Stimulated activated CD8-positive, alpha-beta memory T cell treated with anti-CD3 and anti-CD28 coated beads, Interleukin-7, amount 100 ng/mL, for 24 hours (primary cell): ENCODE measurements around the gene NRXN3.

ENCODE experiments used
- DNase-seq: peaks from one replicate; pipeline ENCODE4 v3.0.0-alpha.2; 2020; ENCODE audit warnings: low read depth

The NRXN3 gene

GRCh38 chr14:79822034-79822433 is 1651.9 kb downstream of the NRXN3 start:
- no peak for DNase-seq

GRCh38 chr14:79825046-79825521 is 1654.9 kb downstream of the NRXN3 start:
- DNase-seq = no peak

GRCh38 chr14:79826362-79826761 is 1656.2 kb downstream of the NRXN3 start:
- no peak for DNase-seq

- DNase-seq = no peak
Measured at GRCh38 chr14:79829405-79830166, 1659.4 kb downstream of the NRXN3 start.

- no peak for DNase-seq
Measured at GRCh38 chr14:79831195-79831892, 1661.2 kb downstream of the NRXN3 start.

GRCh38 chr14:79833781-79834180 is 1663.6 kb downstream of the NRXN3 start:
- DNase-seq = no peak

- no peak for DNase-seq
Measured at GRCh38 chr14:79834868-79835267, 1664.7 kb downstream of the NRXN3 start.

GRCh38 chr14:79836577-79836976 is 1666.4 kb downstream of the NRXN3 start:
- no peak for DNase-seq

- no peak for DNase-seq
Measured at GRCh38 chr14:79837699-79838098, 1667.5 kb downstream of the NRXN3 start.

GRCh38 chr14:79840103-79840502 is 1669.9 kb downstream of the NRXN3 start:
- DNase-seq = no peak

GRCh38 chr14:79840831-79841230 is 1670.7 kb downstream of the NRXN3 start:
- DNase-seq = no peak

- no peak for DNase-seq
Measured at GRCh38 chr14:79841433-79841832, 1671.3 kb downstream of the NRXN3 start.

GRCh38 chr14:79842270-79842669 is 1672.1 kb downstream of the NRXN3 start:
- no peak for DNase-seq

- DNase-seq = no peak
Measured at GRCh38 chr14:79852950-79853744, 1683.0 kb downstream of the NRXN3 start.

- DNase-seq = no peak
Measured at GRCh38 chr14:79855789-79856188, 1685.6 kb downstream of the NRXN3 start.

GRCh38 chr14:79856381-79856780 is 1686.2 kb downstream of the NRXN3 start:
- no peak for DNase-seq

- DNase-seq = no peak
Measured at GRCh38 chr14:79861111-79861510, 1690.9 kb downstream of the NRXN3 start.

GRCh38 chr14:79862045-79862444 is 1691.9 kb downstream of the NRXN3 start:
- no peak for DNase-seq

- no peak for DNase-seq
Measured at GRCh38 chr14:79871136-79871535, 1701.0 kb downstream of the NRXN3 start.

GRCh38 chr14:79878229-79878628 is 1708.1 kb downstream of the NRXN3 start:
- no peak for DNase-seq

GRCh38 chr14:79878785-79879184 is 1708.6 kb downstream of the NRXN3 start:
- DNase-seq = no peak

GRCh38 chr14:79881299-79881698 is 1711.1 kb downstream of the NRXN3 start:
- DNase-seq = no peak

GRCh38 chr14:79890527-79890926 is 1720.4 kb downstream of the NRXN3 start:
- DNase-seq = no peak
